HG02623 (cell line): ENCODE results near the gene TDRD7.
A peak's percentile ranks its signal among the peaks of the same experiment; 100 is the strongest.

Source experiments
- ATAC-seq: cut with Tn5 transposase; IDR thresholded peaks from one replicate; pipeline ENCODE4 v1.9.1; 2021; ENCODE audit warnings: moderate library complexity; ENCODE audit not compliant: unreplicated experiment

TDRD7 gene

DNA sequence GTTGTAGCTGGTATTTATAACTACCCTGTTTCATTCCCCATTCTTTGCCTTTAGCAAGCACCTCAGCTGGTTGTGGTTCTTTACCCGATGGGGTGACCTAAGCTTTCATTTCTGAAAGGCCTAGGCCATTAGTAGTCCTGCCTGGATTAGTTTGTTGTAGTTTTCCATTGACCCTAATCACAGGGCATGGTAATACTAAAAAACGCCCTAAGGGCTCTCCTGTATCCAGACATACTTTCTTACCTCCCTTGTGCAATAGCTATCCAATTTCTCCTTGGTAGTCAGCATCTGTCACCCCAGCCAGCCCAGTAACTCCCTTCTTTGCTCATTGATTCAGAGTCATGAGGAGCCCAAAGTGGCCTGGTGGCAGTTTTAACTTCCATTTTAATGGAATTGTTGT, 113.6 kb downstream of the TDRD7 start:
- no peak for ATAC-seq

DNA sequence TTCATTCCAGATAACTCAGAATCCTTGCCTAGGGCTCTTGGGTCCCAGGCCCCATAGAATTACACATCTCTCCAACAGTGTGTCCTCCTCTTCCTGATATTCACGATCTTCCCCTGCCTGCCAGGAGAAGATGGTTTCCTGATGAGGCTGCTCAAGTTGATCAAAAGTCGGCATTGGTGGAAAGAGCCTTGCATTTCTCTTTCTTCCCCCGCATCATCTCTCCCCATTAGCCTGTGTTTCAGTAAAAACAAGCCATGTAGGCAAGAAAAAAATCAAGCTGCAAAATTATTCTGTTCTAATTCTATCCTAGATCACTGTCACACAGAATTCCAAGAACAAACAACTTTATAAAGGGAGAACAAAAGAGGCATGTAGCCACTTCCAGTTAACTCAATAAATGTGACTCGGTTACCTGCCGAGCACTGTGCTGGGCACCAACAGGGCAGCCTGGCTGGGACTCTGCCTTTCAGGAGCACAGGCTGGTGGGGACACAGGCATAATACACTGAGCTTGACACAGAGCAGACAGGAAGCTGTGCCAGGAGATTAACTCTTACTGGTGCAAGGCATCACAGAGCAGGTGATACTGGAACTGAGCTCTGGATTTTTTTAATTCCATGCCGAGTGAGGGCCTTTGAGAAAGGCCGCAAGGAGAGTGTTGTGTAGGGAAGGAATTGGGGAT, 115.1 kb downstream of the TDRD7 start:
- ATAC-seq, result no peak

DNA sequence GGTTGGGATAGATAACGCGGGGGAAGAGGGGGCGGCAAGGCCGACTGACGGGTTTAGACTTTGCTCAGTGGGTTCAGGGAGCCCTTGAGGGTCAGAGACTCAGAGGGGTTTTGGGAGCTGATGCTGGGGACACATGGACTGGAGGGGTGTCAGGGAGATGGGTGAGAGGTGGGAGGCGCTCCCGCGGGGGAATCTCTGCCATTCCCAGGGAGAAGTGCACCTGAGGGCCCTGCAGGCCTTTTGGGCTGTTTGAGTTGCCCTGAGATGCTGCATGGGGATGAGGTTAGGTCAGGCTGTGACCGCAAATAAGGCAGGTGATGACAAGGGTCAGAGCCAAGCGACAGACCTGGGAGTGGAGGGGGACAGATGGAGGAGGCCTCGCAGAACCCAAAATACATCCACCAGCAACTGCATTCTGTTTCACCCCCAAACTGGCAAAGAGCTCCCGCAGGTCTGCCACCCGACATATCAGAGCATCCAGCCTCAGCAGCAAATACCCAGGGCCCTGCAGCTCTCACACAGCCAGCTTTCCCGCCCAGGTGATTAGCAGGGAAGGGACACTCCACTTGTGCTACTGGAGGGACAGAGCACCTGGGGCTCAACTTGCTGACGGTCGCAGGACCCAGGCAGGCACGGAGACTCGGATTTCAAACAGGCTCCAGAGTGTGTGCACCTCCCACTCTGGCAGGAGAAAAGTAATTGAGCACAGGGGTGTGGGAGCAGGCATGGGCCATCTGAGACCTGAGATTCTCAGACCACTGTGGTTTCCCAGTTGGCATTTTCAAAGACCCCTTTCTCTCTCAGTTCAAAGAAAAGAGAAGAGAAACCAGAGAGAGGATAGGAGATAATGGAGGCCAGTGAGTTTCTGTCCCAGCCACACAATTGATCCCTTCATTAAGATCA, 116.0 kb downstream of the TDRD7 start:
- ATAC-seq, result no peak

DNA sequence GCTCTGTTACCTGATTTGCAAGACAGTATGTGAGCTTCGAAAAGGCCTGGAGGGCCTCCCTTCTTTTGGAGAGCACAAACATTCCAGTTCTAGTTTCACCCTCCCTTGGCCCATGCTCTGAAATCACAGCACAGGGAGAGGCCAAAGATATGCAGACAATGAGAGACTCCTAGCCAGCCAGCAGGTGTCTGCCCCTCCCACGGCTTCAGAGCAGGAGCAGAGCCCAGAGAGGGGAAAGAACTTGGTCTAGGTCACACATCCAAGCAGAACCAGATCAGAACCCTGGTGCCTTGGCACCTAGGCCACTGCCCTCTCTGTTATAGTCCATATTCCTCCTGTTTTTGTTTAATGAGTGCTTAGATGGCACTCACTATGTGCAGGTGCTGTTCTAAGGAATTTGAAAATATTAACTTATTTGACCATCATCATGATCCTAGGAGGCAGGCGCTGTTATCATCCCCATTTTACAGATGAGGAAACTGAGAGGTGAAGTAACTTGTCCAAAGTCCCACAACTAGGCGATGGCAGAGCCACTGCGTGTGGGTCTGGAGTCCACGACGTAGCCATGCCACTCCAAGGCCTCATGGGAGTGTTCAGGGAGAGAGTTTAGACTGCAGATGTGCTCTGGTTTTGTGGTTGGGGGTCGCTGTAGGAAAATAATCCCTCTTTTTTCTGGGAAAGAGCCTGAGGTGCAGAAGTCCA, 116.8 kb downstream of the TDRD7 start:
- no peak for ATAC-seq

DNA sequence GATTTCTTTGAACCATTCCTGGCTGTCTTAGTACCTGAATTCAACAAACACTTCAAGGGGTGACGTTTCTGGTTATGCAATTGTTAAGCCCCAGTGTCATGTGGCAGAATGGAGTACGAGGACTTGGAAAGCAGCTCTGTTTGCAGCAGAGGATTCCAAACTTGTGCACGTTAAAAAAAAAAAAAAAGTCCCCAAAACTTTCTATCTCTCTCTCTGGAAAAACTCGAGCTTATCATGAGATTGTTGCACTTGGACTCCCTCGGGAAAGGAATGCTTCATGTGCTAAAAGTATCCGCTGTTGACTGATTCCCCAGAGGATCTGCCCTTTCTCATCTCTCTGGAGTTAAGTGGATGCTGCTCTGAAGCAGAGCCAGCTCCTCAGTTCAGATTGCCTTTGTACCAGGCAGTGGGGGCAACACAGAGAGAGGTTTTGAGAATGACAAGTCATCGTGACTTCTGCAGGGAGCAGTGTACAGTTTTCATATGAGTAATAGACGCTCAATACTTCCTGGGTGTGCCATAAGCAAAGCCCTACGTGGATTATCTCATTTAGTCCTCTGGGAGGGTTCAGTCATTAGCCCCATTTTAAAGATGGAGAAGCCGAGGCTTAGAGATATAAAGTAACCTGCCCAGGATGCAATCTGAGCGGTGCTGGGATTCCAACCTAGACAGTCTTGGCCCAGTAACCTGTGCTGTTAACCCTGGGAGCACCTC, 117.6 kb downstream of the TDRD7 start:
- ATAC-seq, result peak; percentile 78

DNA sequence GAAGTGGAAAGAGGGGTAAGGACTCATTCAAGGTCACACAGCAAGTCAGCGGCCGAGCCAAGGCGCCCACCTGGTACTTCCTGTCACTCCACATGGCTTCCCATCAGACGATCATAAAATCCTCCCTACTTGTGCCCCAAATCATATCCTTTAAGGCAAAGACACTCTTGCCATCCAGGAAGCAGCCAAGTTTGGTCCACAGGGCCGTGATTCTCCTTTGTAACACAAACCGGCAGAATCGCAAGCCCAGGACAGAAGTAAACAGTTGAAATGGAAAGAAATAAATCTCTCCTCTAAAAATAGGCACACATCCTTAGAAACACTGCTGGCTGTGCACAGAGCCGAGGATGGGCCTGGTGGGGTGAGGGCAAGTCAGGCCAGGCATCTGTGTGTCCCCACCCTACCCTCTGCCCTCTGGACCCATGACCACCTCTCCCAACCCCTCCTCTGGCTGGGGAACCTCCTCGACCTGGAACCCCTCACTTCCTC, 120.0 kb downstream of the TDRD7 start:
- no peak for ATAC-seq

DNA sequence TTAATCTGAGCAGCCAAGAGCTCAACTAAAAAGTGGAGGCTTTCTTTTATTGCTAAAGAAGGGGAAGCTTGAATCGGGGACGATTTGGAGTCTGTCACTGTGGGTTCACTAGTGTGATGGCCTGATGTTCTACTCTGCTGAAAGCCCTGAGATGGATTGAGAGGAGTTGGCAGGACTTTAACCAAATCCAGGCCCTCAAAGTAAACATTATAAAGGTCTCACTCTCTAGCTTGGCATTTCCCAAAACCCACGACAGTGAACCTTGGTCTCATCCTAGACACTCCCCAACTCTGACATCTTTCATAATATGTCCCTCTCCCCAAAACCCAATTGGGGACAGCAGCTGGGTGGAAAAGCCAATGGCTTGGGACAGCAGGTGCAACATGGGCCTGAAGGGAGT, 122.3 kb downstream of the TDRD7 start:
- ATAC-seq, result no peak

DNA sequence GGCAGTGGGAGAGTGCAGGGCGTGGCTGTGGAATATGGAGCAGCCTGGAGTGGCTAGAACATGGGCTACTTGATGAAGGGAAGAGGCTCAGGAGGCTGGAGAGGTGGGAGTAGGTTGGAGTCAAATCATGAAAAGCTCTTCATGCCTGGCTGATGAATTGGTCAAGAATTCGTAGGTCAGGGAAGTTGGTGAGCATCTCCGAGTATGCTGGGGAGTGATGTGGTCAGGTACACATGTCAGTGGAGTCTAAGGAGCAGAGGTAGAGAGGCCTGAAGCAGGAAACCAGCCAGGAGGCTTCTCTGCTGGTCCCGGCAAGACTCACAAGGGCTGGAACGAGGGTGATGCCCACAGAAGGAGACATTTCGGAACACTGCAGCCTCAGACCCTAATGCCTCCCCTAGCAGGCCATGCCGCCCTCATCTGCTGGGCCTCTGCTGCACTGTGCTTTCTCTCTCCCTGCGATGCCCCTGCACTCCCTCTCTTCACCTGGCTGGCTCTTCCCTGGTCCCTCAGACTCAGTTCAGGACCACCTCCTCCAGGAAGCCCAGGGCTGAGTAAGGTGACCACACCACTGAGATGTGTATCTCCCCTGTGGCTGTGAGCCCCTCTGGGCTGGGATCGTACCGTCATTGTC, 123.2 kb downstream of the TDRD7 start:
- ATAC-seq, result no peak

DNA sequence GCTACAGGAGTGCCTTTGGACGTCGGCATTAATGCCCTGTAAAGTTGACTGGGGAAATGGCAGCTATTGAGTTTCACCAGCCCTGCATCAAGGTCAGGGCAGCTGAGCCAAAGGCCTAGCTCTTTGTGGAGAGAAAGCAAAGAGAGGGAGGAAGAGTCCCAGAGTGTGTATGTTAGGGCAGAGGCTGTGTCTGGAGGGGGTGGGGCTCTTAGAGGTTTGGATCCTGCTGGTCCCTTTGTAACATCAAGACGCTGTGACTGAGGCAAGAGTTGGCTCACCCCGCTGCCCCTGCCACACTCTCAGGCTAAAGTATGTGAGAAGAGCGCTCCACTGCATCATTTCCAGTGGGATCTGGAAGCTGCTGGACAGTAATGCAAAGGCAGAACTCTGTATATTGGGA, 123.9 kb downstream of the TDRD7 start:
- no peak for ATAC-seq

DNA sequence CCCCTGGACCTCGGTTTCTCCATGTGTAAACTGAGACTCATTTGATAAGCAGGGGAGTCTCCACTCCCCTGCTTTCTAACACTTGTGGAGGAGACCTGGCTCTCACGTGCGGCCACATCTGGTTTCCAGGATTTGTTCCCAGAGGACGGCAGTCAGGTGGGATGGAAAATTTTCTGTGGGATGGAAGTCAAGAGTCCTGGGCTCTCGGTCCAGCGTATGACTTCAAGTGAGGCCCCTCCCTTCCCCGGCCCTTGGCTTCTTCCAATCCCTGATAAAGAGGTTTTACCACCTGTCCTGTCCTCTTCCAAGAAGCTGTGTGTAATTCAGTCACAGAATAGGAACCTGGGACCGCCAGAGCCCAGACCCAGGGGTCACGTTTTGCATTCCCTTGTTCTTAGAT, 124.6 kb downstream of the TDRD7 start:
- no peak for ATAC-seq

DNA sequence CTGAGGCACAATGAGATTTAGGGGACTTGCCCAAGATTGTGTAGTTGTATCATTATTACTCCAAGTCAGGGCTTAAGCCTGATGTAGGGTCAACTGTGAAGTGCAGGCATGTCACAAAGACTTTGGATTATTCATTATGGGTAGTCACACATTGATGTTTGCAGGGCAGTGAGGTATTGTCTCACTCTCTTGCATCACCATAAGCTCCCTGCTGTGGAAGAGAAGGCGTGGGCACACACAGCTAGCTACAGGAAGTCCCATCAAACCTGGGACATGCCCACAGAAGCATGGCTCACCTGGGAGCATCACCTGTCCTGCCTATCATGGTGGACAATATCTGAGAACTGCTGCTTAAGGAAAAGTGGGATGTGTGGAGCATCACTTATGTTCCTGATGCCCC, 131.7 kb downstream of the TDRD7 start:
- ATAC-seq, result no peak

DNA sequence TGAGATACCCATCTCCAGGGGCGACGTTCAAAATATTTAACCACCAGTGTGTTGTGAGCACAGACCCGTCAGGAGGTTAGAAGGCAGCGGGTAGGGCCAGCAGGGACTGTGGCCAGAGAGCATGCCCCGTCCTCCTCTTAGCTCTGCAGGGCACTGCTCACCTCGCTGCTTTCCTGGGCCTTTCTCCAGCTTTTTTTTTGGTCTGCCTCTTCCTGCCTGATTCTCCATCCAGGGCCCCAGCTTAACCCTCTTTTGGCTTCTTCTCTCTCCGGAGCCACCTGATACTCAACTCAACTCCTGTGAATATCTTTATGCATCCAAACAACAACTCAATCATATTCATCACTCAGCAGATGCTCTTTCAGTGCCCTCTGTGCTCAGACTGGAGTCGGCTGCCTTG, 133.6 kb downstream of the TDRD7 start:
- ATAC-seq, result no peak
